Ishikawa (cell line): Measurements from ENCODE around the gene KISS1R.

ENCODE experiments used
- CREB1 ChIP-seq: IDR thresholded peaks from 2 replicates; pipeline ENCODE4 v1.6.1; 2012; ENCODE audit warnings: low read depth
- EP300 ChIP-seq: IDR thresholded peaks from 2 replicates; pipeline ENCODE4 v1.6.1; 2012; ENCODE audit warnings: borderline replicate concordance
- RAD21 ChIP-seq: IDR thresholded peaks from 2 replicates; pipeline ENCODE4 v1.6.1; 2012; ENCODE audit warnings: low read depth
- ZBTB7A ChIP-seq: IDR thresholded peaks from 2 replicates; pipeline ENCODE4 v1.6.1; 2012; ENCODE audit warnings: low read depth

DNA sequence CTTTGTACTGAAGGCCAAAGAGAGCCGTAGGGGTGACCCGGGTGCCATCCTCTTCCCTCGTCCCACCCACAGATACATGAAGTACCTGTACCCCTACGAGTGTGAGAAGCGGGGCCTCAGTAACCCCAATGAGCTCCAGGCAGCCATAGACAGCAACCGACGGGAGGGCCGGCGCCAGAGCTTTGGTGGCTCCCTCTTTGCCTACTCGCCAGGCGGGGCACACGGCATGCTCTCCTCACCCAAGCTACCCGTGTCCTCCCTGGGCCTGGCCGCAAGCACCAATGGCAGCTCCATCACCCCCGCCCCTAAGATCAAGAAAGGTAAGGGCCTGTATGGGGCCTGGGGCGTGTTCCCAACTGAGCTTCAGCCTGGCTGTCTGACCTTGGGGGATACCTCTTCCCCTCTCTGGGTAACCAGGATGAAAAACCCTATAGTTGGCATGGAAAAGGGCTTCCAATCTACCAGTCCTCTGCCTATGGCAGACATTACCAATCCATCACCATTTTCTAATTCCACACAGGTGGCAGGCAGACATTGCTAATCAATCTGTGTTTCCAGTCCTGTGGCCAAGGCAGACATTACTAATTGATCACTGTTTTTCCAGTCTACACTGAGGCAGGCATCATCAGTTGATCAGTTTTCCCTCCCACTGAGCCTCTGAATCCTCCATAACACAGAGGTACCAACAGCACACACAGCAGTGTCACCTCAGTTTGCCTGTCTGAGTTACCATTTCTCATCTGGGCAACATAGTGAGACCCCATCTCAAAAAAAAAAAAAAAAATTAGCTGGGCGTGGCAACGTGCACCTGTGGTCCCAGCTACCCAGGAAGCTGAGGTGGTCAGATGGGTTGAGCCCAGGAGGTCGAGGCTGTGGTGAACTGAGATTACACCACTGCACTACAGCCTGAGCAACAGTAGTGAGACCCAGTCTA is 47.9 kb downstream of the KISS1R start:
- TF ChIP-seq CREB1 (no peak), ZBTB7A (no peak), EP300 (no peak), RAD21 (no peak)
